GM18870 (cell line): ENCODE results near the gene DLX3.

Experiments used
- ATAC-seq: cut with Tn5 transposase; IDR thresholded peaks from one replicate; pipeline ENCODE4 v1.9.1; 2021; ENCODE audit warnings: moderate library complexity; ENCODE audit not compliant: unreplicated experiment

DLX3 gene

DNA sequence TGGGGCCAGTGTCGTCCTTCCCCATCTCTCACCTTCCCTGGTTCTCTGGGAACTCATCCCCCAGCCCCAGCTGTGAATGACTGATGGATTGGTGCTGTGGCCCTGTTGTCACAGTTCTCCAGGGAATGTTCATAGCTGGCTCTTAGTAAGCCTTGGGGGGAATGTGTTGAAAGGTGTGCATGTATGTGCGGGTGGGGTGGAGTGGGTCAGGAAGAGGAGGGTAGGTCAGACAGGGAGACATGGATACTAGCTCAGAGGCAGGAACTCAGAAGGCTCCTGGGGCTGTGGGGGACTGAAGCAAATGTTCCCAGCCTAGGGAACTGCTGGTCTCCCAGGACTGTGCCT is 21.8 kb downstream of the DLX3 start:
- ATAC-seq, result no peak

DNA sequence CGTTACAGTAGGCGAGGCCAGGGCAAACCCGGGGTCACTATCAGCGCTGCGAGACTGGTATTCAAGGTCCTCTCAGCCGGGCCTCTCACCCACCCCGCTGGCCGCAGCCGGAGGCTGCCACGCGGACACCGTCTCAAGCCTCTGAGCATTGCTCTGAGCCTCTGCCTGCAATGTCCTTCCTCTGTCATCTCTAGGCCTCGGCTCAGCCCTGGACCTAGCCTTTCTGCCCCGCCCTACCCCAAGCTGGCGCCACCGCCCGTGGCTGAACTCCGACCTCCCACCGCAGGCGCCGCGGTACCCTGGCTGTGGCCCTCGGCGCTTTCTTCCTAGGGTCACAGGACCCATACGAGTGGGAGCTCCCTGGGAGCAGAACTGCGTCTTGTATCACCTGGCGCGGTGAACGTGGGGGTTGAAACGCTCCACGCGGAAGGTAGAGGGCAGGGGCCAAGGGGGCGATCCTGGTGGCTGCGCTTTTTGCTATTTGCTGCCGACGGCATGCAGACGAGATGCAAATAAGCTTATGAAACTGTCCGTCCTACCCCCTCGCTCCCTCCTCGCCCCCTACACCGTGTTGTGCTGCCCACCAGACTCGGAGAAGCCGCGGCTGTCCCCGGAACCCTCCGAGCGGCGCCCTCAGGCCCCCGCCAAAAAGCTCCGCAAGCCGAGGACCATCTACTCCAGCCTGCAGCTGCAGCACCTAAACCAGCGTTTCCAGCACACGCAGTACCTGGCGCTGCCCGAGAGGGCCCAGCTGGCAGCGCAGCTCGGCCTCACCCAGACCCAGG is 22.3 kb downstream of the DLX3 start:
- ATAC-seq, result no peak

DNA sequence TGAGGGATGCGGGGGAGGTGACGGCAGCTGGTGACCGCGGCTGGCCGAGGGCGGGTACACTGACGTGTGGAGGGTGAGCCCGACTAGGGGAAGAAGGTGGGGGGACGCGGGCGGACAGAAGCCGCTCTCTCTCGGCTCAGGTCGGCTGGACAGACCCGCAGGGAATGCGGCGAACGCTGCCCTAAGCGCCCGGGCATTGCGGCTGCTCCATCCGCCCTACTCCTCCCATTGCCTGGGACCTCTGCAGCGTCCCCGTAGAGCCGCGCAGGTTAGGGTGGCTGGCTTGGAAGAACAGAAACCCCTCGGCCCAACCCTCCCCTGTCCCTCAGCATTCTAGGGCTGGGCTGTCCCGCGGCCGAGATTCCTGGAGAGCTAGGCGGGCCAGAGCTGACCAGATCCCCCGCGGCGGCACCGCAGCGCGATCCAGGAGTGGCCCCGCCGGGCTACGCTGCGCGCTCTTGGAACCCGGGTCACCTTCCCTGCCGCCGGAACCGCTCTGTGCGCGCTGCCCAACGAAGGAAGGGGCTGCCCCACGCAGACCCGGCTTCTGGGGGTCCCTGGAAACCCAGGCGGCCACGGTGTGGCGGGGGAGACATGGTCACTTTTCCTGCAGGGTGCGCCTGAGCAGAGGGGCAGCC is 23.1 kb downstream of the DLX3 start:
- no peak for ATAC-seq

DNA sequence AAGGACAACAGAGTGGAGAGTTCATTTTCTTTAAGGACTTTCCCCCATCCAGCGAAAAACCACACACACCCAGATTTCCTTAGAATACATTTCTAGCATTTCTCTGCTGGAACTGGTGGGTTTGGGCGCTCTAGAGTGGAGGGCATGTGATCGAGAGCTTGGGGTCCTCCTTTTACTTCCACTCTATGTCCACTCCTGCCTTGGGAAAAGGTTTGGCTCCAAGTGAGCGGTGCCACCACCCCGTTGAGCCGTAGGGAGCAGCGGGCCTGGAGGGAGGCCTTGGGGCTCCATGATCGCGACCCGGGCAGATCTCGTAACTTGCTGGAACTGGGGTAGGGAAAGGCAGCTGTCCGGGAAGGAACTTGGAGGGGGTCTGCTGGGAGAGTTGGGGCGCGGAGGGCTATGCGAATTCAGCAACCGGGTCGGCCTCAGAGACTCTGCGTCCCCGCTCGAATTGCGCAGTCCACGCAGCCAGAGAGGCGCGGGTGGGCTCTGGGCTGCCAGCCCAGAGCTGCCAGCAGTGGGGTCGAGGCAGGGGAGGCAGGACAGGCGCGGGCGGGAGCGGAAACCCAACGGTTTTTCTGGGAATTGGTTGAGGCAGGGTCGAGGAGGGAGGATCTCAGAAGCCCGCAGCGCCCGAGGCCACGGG is 23.7 kb downstream of the DLX3 start:
- no peak for ATAC-seq

DNA sequence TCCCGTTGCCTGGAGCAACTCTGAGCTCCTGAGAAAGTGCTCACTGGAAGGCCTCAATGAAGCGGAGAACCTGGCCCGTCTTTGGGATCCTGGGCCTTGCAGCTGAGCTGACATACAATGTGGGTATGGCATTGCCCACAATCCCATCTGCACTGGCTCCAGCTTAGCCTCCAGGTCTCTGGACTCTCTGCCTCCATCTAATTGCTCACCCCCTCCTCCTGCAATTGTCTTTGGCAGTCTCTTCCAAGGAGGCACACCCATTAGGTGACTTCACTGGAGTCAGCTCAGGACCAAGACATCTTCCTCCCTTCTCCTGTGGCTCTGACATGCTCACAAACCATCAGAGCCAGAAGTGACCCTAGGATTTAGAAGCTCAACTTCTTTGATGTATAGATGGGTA is 24.5 kb downstream of the DLX3 start:
- no peak for ATAC-seq

DNA sequence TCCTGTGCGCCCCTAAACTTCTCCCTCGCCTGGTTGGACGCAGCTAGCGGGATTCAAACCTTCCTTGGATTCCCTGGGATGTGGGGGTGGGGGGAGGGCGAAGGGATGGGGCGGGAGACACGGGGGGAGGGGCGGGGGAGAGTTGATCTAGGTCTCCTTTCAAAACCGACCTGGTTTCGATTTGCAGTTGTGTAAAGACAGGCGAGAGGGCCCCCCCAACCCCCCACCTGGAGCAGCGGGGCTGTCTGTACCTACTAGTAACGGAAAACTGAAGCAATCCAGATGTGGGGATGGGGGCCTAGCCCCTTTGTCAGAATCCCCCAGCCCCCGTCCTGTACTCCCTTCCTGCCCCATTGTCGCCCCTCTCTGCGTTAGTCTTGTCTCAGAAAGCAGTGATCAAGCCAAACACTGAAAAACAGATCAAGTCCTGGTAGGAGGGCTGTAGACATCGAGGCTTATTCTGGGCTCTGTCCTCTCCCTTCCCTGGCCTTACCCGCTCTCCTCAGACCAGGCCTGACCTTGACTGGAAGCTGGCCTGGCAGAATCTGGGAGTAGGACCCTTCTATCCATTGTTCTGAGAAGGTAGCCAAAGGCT is 25.1 kb downstream of the DLX3 start:
- ATAC-seq, result no peak

DNA sequence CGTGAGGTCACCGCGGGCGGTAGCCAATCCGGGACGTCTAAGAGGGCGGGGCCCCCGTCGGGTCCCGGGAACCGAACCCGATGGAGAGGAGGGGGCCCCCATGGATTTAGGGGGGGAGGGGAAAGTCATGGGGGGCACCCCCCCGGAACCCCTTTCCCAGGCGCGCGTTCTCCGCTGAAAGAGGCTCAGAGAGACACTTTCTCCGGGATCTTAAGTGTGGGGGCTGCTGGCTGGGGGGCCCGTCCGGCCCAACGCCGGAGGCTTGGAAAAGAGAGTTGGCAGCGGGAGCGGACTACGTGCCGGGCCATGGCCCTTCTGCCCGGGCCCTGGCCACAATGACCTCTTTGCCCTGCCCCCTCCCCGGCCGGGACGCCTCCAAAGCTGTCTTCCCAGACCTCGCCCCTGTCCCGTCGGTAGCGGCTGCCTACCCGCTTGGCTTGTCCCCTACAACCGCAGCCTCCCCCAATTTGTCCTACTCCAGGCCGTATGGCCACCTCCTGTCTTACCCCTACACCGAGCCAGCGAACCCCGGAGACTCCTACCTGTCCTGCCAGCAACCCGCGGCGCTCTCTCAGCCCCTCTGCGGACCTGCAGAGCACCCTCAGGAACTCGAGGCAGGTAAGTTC is 25.8 kb downstream of the DLX3 start, which contains the start of gene DLX4:
TSS of gene DLX4 (plus strand) at position 57 of the 626 bp plus-strand sequence. CDS start at position 336, 279 bp downstream.
- ATAC-seq, result no peak

DNA sequence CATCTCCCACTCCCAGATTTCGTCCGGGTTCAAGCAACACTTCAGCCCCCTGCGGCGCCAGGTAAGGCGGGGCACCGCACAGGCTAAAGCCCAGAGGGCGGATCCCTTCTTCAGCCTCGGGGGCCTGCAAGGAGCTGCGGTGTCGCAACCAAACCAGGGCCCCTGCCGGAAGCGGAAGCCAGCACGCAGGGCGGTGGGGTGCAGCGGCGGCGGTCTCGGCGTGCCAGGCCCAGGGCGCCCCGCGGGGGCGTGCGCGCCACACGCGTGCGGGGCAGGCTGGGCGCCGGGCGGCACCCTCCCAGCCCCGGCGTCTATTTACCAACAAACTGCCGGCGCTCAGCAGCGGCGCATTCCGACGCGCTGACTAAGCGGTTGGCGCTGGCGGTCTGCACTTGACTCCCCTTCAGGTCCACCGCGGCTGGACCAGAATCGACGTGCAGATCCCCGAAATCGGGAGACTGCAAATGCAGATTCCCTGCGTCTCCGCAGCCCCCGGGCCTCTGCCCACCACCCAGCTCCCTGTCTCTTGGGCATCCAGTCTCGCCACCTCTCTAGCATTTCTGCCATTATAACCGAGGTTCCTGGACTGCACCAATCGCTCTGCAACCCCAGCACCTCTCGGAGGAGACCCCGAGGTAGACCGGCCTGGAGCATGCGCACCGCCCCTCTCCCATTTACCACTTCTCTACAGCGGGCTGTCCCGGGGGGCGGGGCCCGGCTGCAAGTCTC is 26.5 kb downstream of the DLX3 start:
- ATAC-seq, result no peak

DNA sequence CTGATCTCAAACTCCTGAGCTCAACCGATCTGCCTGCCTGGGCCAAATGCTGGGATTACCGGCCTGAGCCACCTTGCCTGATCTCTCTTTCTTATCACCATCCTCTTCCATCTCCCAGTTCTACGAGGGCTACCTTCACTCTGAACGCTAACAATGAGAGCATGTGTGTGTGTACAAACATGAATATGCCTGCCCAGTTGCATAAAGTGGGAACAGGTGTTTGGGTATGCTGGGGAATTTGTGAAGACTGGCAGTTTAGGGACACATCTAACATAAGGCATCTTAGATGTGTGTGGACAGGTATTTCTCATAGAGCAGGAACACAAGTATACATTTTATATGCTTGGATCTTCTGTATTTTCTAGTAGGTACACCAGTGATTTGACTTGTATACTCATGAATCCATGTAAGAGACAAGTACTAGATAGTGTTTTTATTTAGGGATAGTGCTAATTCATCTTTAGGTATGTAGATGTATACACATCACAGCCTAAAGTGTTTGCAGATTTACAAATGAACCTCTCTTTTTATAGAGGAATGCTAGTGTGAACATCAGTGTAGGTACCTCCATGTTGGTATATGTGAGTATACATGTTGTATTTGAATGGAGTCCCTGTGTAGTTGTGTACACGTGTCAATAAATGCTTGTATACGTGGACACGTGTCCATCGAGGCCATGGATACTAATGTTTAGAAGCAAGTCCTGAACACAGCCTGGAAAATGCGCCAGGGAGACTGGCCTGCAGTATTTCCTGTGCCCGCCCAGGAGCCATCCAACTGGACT is 27.2 kb downstream of the DLX3 start:
- ATAC-seq, result no peak

DNA sequence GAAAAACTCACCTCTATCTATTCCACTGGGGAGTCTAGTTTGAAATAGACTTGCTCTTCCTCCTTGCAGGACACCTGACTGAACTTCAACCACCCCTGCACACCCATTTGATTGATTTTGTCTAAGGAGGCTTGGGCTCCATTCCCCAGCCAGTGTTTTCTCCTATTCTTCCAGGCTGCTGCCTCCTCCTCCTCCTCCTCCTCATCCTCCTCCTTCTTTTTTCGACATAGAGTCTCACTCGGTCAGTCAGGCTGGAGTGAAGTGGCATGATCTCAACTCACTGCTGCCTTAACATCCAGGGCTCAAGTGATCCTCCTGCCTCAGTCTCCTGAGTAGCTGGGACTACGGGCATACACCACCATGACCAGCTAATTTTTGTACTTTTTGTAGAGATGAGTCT is 27.8 kb downstream of the DLX3 start:
- no peak for ATAC-seq

DNA sequence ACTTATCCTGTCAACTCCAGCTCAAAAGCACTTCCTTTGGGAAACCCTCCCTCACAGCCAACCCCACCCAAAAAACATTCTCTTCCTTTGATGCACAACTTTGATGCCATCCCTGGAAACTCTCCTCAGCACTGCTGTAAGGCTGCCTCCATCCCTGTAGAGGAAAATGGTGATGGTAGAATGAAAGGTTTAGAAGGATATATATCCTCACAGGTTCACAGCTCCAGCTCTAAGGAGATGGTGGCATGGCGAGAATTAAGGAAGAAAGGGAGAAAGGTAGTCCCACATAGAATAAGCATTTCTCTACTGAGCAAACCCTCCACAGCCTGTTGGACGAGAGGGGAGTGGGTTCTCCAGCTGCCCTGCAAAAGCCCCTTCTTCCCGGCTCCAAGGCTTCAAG is 28.3 kb downstream of the DLX3 start:
- ATAC-seq, result no peak

DNA sequence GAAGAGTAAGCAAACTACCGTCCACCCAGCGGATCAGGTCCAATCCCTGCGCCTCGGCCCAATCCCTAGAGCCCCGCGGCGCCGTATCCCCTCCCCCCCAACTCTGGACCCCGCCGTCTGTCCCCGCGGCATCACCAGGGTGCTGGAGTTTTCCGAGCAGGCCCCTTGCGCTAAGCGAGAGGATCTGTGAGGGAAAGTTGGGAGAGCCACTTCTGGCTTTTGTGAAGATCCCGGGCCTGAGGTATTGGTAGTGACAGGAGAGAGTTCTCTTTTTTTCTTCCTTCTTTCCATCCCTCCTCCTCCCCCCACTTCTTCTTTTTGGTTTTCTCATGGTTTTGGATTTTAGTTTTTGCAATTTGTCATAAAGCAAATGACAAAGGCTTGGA is 29.5 kb downstream of the DLX3 start:
- ATAC-seq, result no peak

DNA sequence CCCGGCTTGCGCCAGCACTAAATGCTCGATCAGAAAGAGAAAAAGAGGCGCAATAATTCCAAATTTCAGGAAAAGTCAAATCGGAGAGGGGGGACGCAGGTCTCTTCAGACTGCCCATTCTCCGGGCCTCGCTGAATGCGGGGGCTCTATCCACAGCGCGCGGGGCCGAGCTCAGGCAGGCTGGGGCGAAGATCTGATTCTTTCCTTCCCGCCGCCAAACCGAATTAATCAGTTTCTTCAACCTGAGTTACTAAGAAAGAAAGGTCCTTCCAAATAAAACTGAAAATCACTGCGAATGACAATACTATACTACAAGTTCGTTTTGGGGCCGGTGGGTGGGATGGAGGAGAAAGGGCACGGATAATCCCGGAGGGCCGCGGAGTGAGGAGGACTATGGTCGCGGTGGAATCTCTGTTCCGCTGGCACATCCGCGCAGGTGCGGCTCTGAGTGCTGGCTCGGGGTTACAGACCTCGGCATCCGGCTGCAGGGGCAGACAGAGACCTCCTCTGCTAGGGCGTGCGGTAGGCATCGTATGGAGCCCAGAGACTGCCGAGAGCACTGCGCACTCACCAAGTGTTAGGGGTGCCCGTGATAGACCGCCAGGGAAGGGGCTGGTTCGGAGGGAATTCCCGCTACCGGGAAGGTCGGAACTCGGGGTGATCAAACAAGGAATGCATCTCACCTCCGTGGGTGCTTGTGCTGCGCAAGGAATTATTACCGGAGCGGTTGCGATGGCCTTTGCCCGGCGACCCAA is 30.1 kb downstream of the DLX3 start:
- no peak for ATAC-seq

DNA sequence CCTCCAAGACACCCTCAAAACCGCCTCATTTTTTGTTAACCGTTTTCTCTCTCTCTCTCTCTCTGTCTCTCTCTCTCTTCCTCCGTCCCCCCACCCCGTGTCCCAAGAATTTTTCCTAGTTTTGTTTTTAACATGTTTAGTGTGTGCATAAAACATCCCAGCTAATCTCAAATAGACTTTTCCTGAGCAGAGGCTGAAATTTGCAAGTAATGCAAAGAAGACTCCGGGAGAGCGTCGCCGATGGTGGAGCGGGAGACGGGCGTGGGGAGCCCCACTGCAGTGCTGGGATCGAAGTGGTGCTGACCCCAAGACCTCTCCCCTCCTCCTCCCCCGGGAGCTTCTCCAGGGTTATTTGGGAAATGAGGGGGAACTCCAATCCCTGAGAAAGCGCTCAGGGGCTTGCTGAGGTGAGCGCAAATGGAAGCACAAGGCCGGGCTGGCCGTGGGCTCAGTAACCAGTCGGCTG is 30.7 kb downstream of the DLX3 start:
- no peak for ATAC-seq

DNA sequence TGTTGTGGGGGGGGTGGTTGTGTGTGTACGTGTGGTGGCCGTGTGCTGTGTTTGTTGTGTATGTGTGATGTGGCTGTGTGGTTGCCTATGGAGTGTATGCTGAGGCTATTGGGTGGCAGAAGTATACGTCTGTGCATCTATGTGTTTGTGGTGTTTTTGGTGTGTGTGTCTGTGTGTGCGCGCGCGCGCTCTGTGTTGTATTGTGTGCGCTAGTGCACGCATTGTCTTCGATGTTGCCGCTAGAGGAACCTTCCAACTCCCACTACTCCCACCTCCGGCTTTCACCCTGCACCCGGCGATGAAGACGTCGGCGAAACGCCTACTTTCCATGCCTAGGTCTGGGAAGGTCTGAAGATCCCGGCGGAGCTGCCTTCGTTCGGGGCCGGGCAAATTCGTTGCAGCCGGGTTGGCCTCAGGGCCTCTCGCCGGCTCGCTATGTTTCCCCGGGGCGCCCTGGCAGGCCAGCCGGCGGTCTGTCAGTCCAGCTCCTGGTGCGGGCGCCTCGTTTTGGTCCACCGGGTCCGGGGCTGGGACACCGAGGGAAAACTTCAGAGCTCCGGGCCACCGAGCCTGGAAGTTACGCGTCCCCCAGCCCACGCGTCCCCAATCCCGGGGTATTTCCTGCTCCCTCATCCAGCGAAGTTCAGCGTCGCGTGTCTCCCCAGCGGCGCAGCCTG is 31.3 kb downstream of the DLX3 start:
- ATAC-seq, result no peak

DNA sequence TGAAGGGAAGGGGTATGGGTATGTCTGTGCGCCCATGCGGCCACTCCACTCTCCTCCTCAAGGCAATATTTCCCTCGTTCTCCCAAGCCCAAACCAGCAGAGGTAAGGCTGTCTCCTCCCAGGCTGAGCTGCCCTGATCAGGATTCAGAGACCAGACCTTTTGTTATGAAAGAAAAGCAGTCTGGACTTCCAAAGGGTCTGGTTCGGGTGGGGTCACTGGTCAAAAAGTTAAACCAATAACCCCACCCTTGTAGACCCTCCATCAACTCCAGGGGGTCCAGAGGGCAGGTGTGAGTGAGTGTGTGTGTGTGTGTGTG is 31.8 kb downstream of the DLX3 start:
- ATAC-seq, result no peak

DNA sequence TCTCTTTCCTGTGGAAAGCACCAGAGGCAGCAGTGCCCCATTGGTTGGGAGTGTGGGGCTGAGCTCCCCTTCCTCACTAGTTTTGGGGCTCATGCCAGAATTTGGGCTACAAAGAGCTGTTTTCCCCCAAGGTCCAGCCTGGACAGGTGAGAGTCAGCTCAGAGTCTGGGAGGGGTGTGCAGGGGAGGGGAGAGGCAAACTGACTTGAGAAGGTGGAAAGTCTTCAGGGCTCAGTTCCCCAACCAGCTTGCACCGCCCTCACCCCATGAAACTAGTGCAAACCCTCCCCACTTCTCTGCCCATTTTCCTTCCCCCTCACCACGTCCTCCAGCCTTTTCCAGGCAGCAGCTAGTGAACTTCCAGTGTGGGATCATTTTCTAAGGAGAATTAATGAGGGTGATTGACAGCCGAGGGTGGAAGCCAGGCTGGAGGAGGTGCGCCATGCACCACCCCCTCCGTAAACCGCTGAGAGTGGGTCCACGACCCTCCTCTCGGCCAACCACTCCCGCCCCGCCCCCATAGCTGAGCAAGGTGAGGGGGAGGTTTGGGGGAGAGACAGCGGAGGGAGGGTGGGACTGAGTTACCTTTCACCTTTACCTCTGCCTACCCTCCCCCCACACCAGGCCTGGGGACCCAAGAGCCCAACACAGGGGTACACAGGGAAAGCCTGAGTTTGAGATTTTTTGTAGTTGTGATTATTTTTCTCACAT is 32.3 kb downstream of the DLX3 start:
- ATAC-seq, result no peak
